Measurements from ENCODE around the gene PRDM13.
"Not testable (repeated sequence)": the region's sequence is repeated elsewhere in the genome, so short reads cannot be mapped to it uniquely, and the experiment has no call there.

The PRDM13 gene

GRCh38 chr6:99606656-99607415 is at the start of gene PRDM13:
TSS of gene PRDM13 (plus strand) at chr6:99606833. CDS start at chr6:99607035, 202 bp downstream.
- no peak for DNase-seq (ENCODE audit: low spot score)

DNA sequence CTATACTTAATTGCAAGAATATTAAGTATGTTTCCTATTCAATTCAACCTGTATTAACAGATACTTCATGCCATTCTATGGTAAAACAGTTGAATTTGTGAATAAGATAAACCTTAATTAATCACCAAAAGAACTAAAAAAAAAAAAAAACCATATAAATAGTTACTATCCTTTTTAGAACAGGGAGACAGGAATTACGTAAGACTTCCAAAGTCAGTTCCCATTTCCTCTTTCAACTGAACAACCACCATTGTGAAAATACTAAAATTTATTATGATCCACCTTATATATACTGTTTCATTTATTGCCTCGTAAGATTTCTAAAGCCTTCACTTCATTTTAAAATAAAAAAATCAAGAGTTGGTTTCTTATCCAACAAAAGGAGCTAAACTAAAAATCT is 47.6 kb upstream of the PRDM13 start:
- no peak for DNase-seq (ENCODE audit: low spot score)

DNA sequence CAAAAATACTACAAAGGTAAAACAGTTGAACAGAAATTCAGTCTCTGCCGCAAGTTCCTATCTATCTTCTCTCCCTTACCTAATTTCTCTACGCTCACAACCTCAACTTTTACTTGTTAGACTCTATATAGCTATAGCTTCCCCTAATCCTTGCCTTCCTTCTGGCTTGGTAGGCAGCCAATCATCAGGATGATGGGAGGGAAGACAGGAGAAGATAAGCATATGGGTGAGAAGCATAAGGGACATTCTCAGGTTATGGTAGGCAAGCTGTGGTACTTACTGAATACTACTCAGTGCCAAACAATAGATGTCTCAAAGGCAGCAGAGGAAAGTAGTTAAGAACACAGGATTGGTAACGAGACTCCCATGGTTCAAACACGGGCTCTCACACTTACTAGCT is 46.0 kb upstream of the PRDM13 start:
- DNase-seq (ENCODE audit: low spot score), result no peak

DNA sequence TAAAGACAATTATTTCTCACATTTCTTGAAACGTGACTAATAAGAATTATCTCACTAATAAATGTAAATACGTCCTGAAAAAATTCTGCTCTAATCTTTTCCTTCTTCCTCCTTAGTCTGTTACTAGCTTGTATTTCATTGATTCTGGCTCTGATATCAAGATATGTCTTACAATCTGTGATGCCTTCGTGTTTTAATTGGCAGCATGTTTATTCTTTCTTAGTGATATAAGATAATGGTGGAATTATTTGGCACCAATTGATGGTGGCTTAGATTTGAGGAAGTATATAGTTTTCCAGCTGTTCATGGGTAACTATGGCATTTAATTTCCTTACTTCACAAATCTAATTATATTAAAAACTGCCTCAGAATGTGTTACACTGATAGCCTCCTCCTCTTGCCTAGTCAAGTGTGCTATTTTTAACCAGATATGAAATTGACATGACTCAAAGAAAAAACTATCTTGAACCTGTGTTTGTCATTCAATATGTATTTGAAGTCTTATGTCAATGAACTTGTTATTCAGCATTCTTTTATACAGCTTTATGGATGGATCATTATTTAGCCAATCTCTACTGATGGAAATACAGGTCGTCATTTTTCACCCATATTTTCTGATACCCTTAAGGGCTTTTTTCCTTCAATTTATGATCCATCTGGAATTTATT is 43.4 kb upstream of the PRDM13 start:
- DNase-seq (ENCODE audit: low spot score), result no peak

DNA sequence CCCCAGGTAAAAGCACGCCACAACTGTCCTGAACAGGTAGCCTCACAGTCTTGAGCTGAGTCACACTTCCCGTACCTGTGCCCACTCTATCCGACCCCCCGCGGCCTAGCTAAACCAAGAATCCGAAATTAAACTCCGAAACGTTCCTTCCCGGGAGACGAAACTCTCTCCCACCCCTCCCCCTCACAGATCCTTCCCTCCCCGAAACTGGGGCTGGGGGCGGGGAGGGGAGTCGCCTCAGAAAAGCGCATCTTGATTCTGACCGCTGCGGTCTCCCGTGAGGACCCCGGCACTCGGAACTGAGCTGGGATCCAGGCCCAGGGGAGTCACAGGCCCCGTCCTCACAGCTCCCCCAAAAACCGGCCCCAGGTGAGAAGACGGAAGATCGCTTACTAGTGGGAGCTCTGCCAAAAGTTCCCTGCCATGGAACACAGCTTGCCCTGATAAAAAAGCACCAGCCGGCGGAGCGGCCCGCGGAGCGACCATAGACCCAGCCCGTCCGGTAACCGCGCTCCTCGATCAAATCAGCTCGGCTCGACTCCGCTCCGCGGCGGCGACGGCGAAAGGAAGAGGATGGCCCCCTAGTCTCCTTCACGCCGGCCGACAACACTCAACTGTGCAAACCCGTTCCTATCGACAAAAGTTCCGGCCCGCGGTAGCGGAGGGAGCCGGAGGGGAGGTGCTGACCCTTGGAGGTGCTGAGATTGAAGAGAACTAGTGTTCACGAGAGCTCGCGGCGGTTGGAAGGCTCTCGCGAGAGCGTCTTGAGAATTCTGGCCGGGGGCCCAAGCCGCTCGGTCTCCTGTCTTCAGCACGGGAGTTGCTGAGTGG is 38.3 kb upstream of the PRDM13 start, which contains the start of gene CCNC:
Gene CCNC, minus strand, starts transcription at position 558 of the 831 bp plus-strand sequence. Its CDS starts 133 bp downstream, at position 425.
- DNase-seq (ENCODE audit: low spot score), result peak; percentile 93

- no peak for DNase-seq (ENCODE audit: low spot score)
Observed at GRCh38 chr6:99573980-99574617, 32.5 kb upstream of the PRDM13 start.

GRCh38 chr6:99575544-99576227 is 30.9 kb upstream of the PRDM13 start:
- no peak for DNase-seq (ENCODE audit: low spot score)

DNA sequence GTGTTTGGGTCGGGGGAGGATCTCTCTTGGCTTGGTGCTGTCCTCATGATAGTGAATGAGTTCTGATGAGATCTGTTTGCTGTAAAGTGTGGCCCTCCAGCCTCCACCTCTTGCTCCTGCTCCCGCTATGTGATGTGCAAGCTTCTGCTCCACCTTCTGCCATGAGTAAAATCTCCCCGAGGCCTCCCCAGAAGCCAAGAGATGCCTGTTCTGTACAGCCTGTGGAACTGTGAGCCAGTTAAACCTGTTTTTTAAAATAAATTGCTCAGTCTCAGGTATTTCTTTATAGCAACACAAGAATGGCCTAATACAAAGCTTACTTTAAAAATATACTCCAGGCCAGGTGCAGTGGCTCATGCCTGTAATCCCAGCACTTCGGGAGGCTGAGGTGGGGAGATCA is 26.9 kb upstream of the PRDM13 start:
- DNase-seq (ENCODE audit: low spot score), result no peak

GRCh38 chr6:99587792-99588191 is 18.8 kb upstream of the PRDM13 start:
- no peak for DNase-seq (ENCODE audit: low spot score)

DNA sequence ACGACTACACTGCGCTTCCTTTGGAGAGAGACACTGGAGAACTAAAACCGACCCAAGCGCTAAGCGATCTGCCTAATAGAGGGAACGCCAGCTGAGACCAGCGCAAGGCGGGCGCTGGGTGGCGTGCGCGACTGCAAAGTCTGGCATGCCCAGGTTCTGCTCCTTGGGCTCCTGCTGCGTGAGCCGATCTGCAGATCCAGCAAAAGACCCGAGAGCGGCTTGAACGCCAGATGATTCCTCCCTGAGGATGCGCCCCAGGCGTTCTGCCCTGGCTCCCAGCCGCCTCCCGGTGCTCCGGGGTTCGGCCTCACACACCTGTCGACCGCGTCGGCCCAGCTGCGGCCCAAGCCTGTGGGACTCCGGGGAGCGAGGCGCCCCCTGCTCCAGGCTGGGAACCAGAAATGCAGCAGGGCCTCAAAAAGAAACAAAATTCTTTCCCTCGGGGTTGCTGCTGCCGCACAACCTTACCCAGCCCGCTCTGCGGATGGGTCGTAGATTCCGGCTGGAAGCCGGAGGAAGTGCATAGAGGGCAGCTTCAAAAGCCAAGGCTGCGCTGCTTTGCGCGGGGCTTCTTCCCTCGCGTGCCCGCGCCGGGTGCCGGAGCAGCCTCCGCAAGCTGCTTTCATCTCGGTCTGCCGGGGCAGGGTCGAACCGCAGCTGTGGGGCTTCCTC is 17.9 kb upstream of the PRDM13 start:
- no peak for DNase-seq (ENCODE audit: low spot score)

DNA sequence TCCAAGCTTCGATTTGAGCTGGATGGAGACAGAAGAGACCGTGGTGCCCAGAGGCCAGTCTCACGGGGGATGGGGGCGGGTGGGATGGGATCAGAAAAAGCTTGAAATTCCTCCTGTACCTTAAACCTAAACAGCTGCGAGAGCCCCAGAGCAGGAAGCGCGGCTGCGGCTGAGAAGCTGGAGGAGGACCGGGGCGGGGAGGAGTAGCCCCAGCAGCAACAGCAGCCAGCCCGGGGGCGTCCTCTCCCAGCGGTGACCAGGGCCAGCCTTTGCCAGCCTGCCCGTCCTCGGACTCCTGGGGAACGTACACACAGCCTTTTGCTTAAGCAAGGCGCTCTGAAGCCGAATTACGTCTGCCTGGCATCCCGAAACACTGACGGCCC is 17.4 kb upstream of the PRDM13 start:
- DNase-seq (ENCODE audit: low spot score), result no peak

DNA sequence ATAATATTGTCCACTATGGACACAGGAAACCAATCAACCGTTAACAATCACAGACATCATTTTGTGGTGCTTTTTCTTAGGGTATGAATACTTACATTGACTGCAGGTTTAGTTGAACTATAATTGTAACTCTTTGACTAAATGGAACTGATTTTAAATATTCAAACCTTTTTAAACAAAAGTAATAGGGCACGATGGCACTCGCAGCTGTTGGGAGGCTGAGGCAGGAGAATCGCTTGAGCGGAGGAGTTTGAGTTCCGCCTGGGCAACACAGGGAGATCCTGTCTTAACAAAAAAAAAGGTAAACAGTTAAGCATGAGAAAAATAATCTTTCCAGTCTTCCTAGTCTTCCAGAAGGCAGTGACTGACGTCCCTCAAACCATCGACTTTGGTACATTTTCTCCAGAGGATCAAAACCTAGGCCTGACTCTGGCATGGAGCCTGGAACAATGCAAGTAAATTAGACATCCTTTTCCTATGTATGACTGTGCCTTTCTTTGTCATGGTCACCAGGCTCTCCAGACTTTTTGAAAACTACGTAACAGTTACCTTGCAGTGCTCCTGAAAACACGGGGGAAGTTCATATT is 16.6 kb upstream of the PRDM13 start:
- DNase-seq (ENCODE audit: low spot score), result no peak

DNA sequence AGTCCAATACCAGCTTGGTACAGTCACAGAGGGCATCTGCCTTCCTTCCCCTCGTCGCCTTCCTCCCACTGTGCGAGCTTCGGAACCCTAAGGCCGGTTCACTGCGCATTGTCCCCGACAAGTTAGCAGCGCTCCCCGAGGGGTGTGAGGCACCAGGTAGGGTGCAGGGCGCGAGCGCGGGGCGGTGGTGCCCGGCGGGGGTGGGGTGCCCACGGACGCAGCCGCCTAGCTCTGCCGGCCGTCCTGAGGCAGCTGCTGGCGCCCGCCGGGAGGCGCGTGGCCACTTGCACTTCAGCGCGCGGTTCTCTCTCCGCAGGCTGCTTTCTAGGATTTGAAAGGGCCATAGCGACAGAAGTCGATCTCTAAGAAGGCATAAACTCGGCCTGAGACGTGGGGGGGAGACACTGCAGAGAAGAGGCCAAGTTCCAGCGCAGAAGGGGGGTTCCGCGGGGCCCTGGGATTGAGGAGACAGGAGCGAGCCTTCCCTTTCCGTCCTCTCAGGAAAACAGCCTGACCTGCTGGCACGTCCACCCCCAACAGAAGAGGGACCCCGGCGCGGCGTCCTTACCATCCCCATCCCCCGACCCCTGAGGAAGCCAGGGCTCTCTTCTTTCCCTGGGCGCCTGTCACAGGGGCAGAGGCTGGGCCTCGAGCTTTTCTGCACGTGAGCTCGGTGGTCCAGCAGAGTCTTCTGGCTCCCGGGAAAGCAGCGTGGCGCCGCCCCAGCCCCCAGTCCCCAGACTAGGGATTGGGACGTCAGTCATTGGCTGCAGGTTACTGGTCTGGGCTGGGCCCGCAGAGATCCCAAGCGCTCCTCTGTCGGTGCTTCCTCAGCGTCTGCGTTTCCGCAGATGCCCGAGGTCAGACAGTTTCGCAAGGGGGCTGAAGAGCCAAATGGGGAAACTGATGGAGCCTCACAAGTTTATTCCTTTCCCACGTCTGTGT is 15.6 kb upstream of the PRDM13 start:
- DNase-seq (ENCODE audit: low spot score), result no peak

- DNase-seq (ENCODE audit: low spot score), result no peak
Observed at GRCh38 chr6:99591673-99592364, 14.8 kb upstream of the PRDM13 start.

DNA sequence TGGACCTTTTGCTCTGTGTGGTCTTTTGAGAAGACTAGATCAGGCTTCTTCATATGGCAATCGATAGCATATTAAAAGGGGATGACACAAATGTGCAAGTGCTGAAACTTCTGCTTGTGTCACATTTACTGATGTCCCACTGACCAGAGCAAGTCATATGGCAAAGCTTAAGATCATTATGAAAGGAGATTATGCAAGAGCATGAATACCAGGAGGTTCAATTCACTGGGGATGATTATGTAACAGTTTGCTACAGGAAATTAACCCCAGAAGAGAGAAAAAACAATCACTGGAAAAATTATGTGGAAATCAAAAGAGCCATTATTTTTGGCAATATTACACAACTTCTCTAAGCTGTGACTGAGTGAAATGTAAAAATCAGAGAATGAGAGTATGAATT is 13.7 kb upstream of the PRDM13 start:
- peak; percentile 48 for DNase-seq (ENCODE audit: low spot score)

DNA sequence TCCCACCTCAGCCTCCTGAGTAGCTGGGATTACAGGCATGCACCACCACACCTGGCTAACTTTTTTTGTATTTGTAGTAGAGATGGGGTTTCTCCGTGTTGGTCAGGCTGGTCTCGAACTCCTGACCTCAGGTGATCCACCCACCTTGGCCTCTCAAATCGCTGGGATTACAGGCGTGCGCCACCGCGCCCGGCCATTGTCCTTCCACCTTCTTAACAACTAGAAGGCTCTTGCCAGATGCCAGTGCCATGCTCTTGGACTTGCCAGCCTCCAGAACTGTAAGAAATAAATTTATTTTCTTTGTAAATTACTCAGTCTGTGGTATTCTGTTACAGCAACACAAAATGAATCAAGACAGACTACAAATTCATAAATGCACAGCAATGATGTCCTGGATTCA is 11.9 kb upstream of the PRDM13 start:
- DNase-seq (ENCODE audit: low spot score), result not testable (repeated sequence)

DNA sequence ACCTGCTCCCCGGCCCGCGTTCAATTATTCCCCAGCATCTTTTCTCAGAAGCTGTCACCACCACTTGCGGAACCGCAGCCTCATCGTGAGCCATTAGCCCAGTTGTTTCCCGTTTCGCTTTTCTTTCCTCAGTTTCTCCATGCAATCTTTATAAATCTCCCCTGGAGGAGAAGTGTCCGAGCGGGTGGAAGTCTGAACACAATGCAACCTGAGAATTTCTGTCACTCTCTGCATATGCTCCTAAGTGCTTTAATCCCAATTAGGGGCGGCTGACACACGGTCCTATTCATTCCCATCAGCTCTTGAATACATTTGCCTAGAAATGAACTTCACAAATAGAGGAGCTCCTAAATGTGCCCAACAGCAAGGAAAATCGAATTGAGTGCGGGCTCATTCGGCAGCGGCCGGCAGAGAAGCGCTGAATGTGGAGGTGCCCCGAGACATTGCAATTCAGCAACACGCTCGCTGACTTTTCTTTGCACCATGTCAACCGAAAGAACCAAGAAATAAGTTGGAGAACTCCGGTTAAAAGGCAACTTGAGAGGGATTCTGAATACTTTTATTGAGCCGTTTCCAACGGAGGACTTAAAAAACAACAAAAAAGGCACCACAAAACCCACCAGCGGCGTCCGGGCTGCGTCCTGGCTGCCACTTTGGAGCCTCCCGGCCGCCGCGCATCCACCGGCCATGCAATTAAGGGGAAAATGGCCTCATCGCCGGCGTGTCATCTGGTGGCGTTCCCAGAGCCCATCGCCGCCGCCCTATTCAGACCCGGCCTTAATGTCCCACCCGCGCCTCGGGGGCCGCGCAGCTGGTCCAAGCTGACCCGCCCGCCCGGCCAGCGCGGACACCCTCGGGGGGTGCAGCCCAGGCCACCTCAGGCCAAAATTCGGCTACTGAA is 3.9 kb upstream of the PRDM13 start:
- no peak for DNase-seq (ENCODE audit: low spot score)
